Measurements from ENCODE around the gene DGCR2.
"Not testable (repeated sequence)": the region's sequence is repeated elsewhere in the genome, so short reads cannot be mapped to it uniquely, and the experiment has no call there.

DGCR2 gene

GRCh38 chr22:19088866-19089595 is 33.2 kb downstream of the DGCR2 start:
- Mint-ChIP-seq H3K4me3 (no peak overlapping the region), H3K27ac (no peak overlapping the region), H3K27me3 (ENCODE audit: low read depth) (no peaks in the 10 kb centered on the region), H3K36me3 (ENCODE audit: low read depth) (peaks cover 40% of the 10 kb centered on the region), H3K4me1 (peaks cover 14% of the 10 kb centered on the region), H3K9me3 (no peaks in the 10 kb centered on the region)
- no peak for TF ChIP-seq CTCF (IDR thresholded peaks at IDR 0.05; ENCODE audit: unreplicated experiment in 3 of 3)

- Mint-ChIP-seq H3K27me3 (ENCODE audit: low read depth) (no peaks in the 10 kb centered on the region), H3K27ac (peak overlapping the region in 2 of 3 experiments; percentile 26 to 38), H3K36me3 (ENCODE audit: low read depth) (peaks cover 41% of the 10 kb centered on the region), H3K4me1 (peaks cover 14% of the 10 kb centered on the region), H3K9me3 (no peaks in the 10 kb centered on the region), H3K4me3 (no peak overlapping the region)
- no peak for TF ChIP-seq CTCF (IDR thresholded peaks at IDR 0.05; ENCODE audit: unreplicated experiment in 3 of 3)
Observed at GRCh38 chr22:19086896-19087295, 35.3 kb downstream of the DGCR2 start.

- peaks cover 14% of the 10 kb centered on the region for H3K4me1 Mint-ChIP-seq
Observed at GRCh38 chr22:19086417-19086816, 35.8 kb downstream of the DGCR2 start.

GRCh38 chr22:19085233-19085718 is 36.9 kb downstream of the DGCR2 start:
- H3K9me3 Mint-ChIP-seq = no peaks in the 10 kb centered on the region
- no peak overlapping the region for H3K4me3 Mint-ChIP-seq
- H3K36me3 Mint-ChIP-seq (ENCODE audit: low read depth) = peaks cover 44% of the 10 kb centered on the region
- TF ChIP-seq CTCF (IDR thresholded peaks at IDR 0.05; ENCODE audit: unreplicated experiment in 3 of 3) = peak; percentile 18 to 27 (median 27)
- no peaks in the 10 kb centered on the region for H3K27me3 Mint-ChIP-seq (ENCODE audit: low read depth)
- H3K27ac Mint-ChIP-seq = peak overlapping the region; percentile 65 to 78 (median 67)
- peaks cover 14% of the 10 kb centered on the region for H3K4me1 Mint-ChIP-seq

More at GRCh38 chr22:19086417-19086816, 35.8 kb downstream of the DGCR2 start:
- Mint-ChIP-seq H3K4me3 (no peak overlapping the region), H3K27ac (peak overlapping the region in 2 of 3 experiments; percentile 26 to 38), H3K27me3 (ENCODE audit: low read depth) (no peaks in the 10 kb centered on the region), H3K9me3 (no peaks in the 10 kb centered on the region), H3K36me3 (ENCODE audit: low read depth) (peaks cover 38% of the 10 kb centered on the region)
- TF ChIP-seq CTCF (IDR thresholded peaks at IDR 0.05; ENCODE audit: unreplicated experiment in 3 of 3) = no peak

- H3K9me3 Mint-ChIP-seq; H3K4me3 Mint-ChIP-seq; H3K27ac Mint-ChIP-seq; H3K27me3 Mint-ChIP-seq (ENCODE audit: low read depth): not testable (repeated sequence)
- Mint-ChIP-seq H3K36me3 (ENCODE audit: low read depth) (peaks cover 48% of the 10 kb centered on the region), H3K4me1 (peaks cover 14% of the 10 kb centered on the region)
Observed at GRCh38 chr22:19084586-19084985, 37.6 kb downstream of the DGCR2 start.

- Mint-ChIP-seq H3K36me3 (ENCODE audit: low read depth) (peaks cover 46% of the 10 kb centered on the region), H3K4me1 (peaks cover 14% of the 10 kb centered on the region)
- H3K27ac Mint-ChIP-seq; H3K4me3 Mint-ChIP-seq; H3K9me3 Mint-ChIP-seq; H3K27me3 Mint-ChIP-seq (ENCODE audit: low read depth): not testable (repeated sequence)
Observed at GRCh38 chr22:19084126-19084525, 38.1 kb downstream of the DGCR2 start.

GRCh38 chr22:19082793-19083192 is 39.4 kb downstream of the DGCR2 start:
- peaks cover 33% of the 10 kb centered on the region for H3K36me3 Mint-ChIP-seq (ENCODE audit: low read depth)
- H3K9me3 Mint-ChIP-seq = no peaks in the 10 kb centered on the region
- TF ChIP-seq CTCF (IDR thresholded peaks at IDR 0.05; ENCODE audit: unreplicated experiment in 3 of 3) = no peak
- H3K27ac Mint-ChIP-seq = no peak overlapping the region
- no peaks in the 10 kb centered on the region for H3K27me3 Mint-ChIP-seq (ENCODE audit: low read depth)
- no peak overlapping the region for H3K4me3 Mint-ChIP-seq
- peaks cover 14% of the 10 kb centered on the region for H3K4me1 Mint-ChIP-seq
